Measurements from ENCODE around the gene PACSIN1.

DNA sequence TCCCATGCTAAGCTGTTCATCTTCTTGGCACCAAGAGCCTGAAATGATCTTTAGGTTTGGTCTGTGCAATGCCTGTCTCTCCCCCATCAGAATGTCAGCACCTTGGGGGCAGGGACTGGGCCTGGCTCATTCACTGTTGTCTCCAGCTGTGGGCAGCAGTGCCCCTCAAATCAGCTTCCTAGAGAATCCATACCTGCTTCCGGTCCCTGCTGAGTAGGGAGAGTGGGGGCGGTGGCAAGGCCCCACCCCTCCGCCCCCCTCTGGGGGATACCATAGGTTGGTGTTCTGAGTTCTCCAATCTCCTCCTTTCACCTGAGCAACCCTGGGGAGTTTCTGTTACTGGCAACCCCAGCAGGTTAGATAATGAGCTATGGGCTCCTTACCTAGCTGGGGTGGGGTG is 109.5 kb downstream of the PACSIN1 start:
- TF ChIP-seq, protein P1, sequence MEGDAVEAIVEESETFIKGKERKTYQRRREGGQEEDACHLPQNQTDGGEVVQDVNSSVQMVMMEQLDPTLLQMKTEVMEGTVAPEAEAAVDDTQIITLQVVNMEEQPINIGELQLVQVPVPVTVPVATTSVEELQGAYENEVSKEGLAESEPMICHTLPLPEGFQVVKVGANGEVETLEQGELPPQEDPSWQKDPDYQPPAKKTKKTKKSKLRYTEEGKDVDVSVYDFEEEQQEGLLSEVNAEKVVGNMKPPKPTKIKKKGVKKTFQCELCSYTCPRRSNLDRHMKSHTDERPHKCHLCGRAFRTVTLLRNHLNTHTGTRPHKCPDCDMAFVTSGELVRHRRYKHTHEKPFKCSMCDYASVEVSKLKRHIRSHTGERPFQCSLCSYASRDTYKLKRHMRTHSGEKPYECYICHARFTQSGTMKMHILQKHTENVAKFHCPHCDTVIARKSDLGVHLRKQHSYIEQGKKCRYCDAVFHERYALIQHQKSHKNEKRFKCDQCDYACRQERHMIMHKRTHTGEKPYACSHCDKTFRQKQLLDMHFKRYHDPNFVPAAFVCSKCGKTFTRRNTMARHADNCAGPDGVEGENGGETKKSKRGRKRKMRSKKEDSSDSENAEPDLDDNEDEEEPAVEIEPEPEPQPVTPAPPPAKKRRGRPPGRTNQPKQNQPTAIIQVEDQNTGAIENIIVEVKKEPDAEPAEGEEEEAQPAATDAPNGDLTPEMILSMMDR (IDR thresholded peaks at IDR 0.05) = no peak
- TF ChIP-seq POLR2A (IDR thresholded peaks at IDR 0.05) (no peak), POLR2AphosphoS5 (IDR thresholded peaks at IDR 0.05) (no peak), EP300 (IDR thresholded peaks at IDR 0.05) (no peak)

Measured in stomach (tissue), 4 donors.